GM12878 (cell line): ENCODE results near the gene AFMID. TPM values are rescaled to one million over a fixed set of nuclear protein-coding genes. Genes with fewer than 3 reads are reported as not detected.

Experiments used
- ATAC-seq: fragments of 200-7000 bp; cut with Tn5 transposase; 3 replicates; pipeline ENCODE4 v1.9.1; 2020; ENCODE audit warnings: mild to moderate bottlenecking, moderate library complexity
- BruUV-seq: library from RNA; stranded (reverse); fragments of 400-500 nt; replicated peaks from 2 replicates; lab custom pipeline; 2021; lab: Mats Ljungman, UMichigan
- CTCF ChIA-PET: fragments of 300-600 bp; sonication (Branson Sonifier 250); formaldehyde crosslinking; extraction: SDS; loops from one replicate; lab custom pipeline; 2021; ENCODE audit warnings: inconsistent platforms; lab: Yijun Ruan, JAX
- POLR2A ChIA-PET: fragments of 350-600 bp; formaldehyde crosslinking; extraction: SDS; loops from one replicate; lab custom pipeline; 2021; ENCODE audit warnings: inconsistent platforms; lab: Charles Lee
- RAD21 ChIA-PET: fragments of 300-600 bp; sonication (Branson Sonifier 250); formaldehyde crosslinking; loops from one replicate; lab custom pipeline; 2023; ENCODE audit warnings: antibody characterized with exemption; ENCODE audit not compliant: unreplicated experiment; lab: Charles Lee
- SMC1A ChIA-PET: fragments of 300-600 bp; sonication (Branson Sonifier 250); formaldehyde crosslinking; loops from one replicate; lab custom pipeline; 2023; ENCODE audit not compliant: unreplicated experiment, uncharacterized antibody; lab: Charles Lee
- DNase-seq: peaks from one replicate; pipeline ENCODE4 v3.0.0-alpha.2; 2011; ENCODE audit warnings: low read depth, low spot score
- FAIRE-seq: peaks from 3 replicates; lab custom pipeline; 2011; peaks lifted over from hg19 to GRCh38; lab: Jason Lieb, UNC
- H2AFZ ChIP-seq: 2 replicates; pipeline ENCODE4 v1.6.0; 2011; ENCODE audit warnings: low read depth, low read length, control low read depth; ENCODE audit not compliant: control insufficient read depth
- H3K27ac ChIP-seq: 2 replicates; pipeline ENCODE4 v1.5.1; 2011; ENCODE audit warnings: control low read depth; ENCODE audit not compliant: control insufficient read depth, insufficient read depth
- H3K27me3 ChIP-seq, 2 experiments: replicated peaks in 1 of 2; 2 replicates each; pipeline versions ENCODE4 v1.6.0 to v1.6.1; 2011; ENCODE audit warnings: low read length in 1 of 2; ENCODE audit not compliant: control insufficient read depth in 2 of 2, insufficient read depth in 2 of 2
- H3K36me3 ChIP-seq, 2 experiments: 2 replicates each; pipeline ENCODE4 v1.5.1; 2011; ENCODE audit warnings: low read length in 1 of 2; ENCODE audit not compliant: control insufficient read depth in 2 of 2, insufficient read depth in 2 of 2
- H3K4me1 ChIP-seq: 2 replicates; pipeline ENCODE4 v1.6.1; 2011; ENCODE audit warnings: mild to moderate bottlenecking, low read length, moderate library complexity, mixed read lengths; ENCODE audit not compliant: control insufficient read depth, insufficient read depth
- H3K4me2 ChIP-seq: 2 replicates; pipeline ENCODE4 v1.6.0; 2011; ENCODE audit warnings: control low read depth; ENCODE audit not compliant: control insufficient read depth, insufficient read depth
- H3K4me3 ChIP-seq: fragments of 200-600 bp; sonication (generic); 2 replicates; pipeline ENCODE4 v1.5.1; 2016
- H3K79me2 ChIP-seq: 2 replicates; pipeline ENCODE4 v1.6.0; 2011; ENCODE audit warnings: low read length; ENCODE audit not compliant: control insufficient read depth, insufficient read depth
- H3K9ac ChIP-seq: 2 replicates; pipeline ENCODE4 v1.8.0; 2011; ENCODE audit warnings: low read length, control low read depth, mixed read lengths; ENCODE audit not compliant: control insufficient read depth, insufficient read depth
- H3K9me3 ChIP-seq: replicated peaks from 3 replicates; pipeline ENCODE4 v1.5.1; 2011; ENCODE audit warnings: mild to moderate bottlenecking, low read length; ENCODE audit not compliant: control insufficient read depth, insufficient read depth
- H4K20me1 ChIP-seq: 2 replicates; pipeline ENCODE4 v1.6.0; 2011; ENCODE audit not compliant: control insufficient read depth, insufficient read depth
- BACH1 ChIP-seq: fragments of 450-650 bp; IDR thresholded peaks from 2 replicates; pipeline ENCODE4 v1.6.1; 2017; ENCODE audit warnings: mild to moderate bottlenecking, borderline replicate concordance
- CBX5 ChIP-seq: sonication (generic); IDR thresholded peaks from 2 replicates; pipeline ENCODE4 v1.6.1; 2016; ENCODE audit warnings: low read depth, moderate library complexity, mild to moderate bottlenecking, inconsistent platforms
- CHD2 ChIP-seq: IDR thresholded peaks from 2 replicates; pipeline ENCODE4 v1.6.1; 2011; ENCODE audit warnings: low read depth, low read length, improper control_type of control experiment, borderline replicate concordance
- KDM1A ChIP-seq: fragments of 200-600 bp; sonication (generic); IDR thresholded peaks from 2 replicates; pipeline ENCODE4 v1.6.1; 2016; ENCODE audit warnings: borderline replicate concordance
- MEF2A ChIP-seq: IDR thresholded peaks from 2 replicates; pipeline ENCODE4 v1.6.1; 2011; ENCODE audit warnings: low read depth, mild to moderate bottlenecking, low read length, moderate library complexity; ENCODE audit not compliant: insufficient read depth
- MTA2 ChIP-seq: fragments of 450-650 bp; IDR thresholded peaks from 2 replicates; pipeline ENCODE4 v1.6.1; 2016; ENCODE audit warnings: low read depth, mild to moderate bottlenecking, moderate library complexity
- POU2F2 ChIP-seq: IDR thresholded peaks from 3 replicates; pipeline ENCODE4 v1.6.1; 2011; ENCODE audit warnings: low read depth, mild to moderate bottlenecking, low read length, borderline replicate concordance
- SMAD1 ChIP-seq: fragments of 450-650 bp; IDR thresholded peaks from 2 replicates; pipeline ENCODE4 v1.6.1; 2018; ENCODE audit warnings: mild to moderate bottlenecking, low read depth; ENCODE audit not compliant: partially characterized antibody
- TAF1 ChIP-seq: IDR thresholded peaks from 2 replicates; pipeline ENCODE4 v1.6.1; 2011; ENCODE audit warnings: mild to moderate bottlenecking, low read depth, low read length, borderline replicate concordance
- TBL1XR1 ChIP-seq: IDR thresholded peaks from 2 replicates; pipeline ENCODE4 v1.6.1; 2012; ENCODE audit warnings: low read depth, low read length, improper control_type of control experiment
- WRNIP1 ChIP-seq: IDR thresholded peaks from 2 replicates; pipeline ENCODE4 v1.6.1; 2011; ENCODE audit warnings: low read depth, low read length, improper control_type of control experiment, borderline replicate concordance
- ZNF207 ChIP-seq: fragments of 450-650 bp; IDR thresholded peaks from 2 replicates; pipeline ENCODE4 v1.6.1; 2014; ENCODE audit warnings: antibody characterized with exemption, mild to moderate bottlenecking, borderline replicate concordance
- ZNF622 ChIP-seq: fragments of 450-650 bp; IDR thresholded peaks from 2 replicates; pipeline ENCODE4 v1.6.1; 2017; ENCODE audit warnings: mild to moderate bottlenecking, inconsistent platforms
- ZZZ3 ChIP-seq: IDR thresholded peaks from 2 replicates; pipeline ENCODE4 v1.6.1; 2011; ENCODE audit warnings: low read depth; ENCODE audit not compliant: control insufficient read depth, insufficient read length
- WGBS: methylation state at CpG from one replicate; pipeline ENCODE4 v1.1.6; 2016; ENCODE audit warnings: low lambda C conversion rate; ENCODE audit not compliant: insufficient replicate concordance, insufficient coverage; ENCODE audit errors: missing lambda C conversion rate; 5-methylcytosine and 5-hydroxymethylcytosine counted together
- in situ Hi-C: fragments of 300-500 bp; cut with MboI; formaldehyde crosslinking; loops from 9 replicates; pipeline ENCODE4 v1.14.3; 2018; ENCODE audit warnings: mixed read lengths
- intact Hi-C: fragments of 100-400 bp; cut with micrococcal nuclease; formaldehyde crosslinking; loops from one replicate; pipeline ENCODE4 v1.14.2; 2022; ENCODE audit not compliant: unreplicated experiment
- polyA plus RNA-seq, 11 experiments: library from polyadenylated mRNA; depleted of rRNA in 4 of 11; unstranded in 6 of 11; stranded (reverse) in 5 of 11; fragments of >200 nt; fragmentation: Nextera tagmentation in 4 of 11; fragmentation: Illumina TruSeq in 1 of 11; extraction: Ambion mirVana in 4 of 11; extraction: Trizol in 1 of 11; gene quantifications; 1 replicate in 1 of 11; 2 replicates in 10 of 11; pipeline versions ENCODE4 v1.2.1 to v1.2.3, GENCODE V29; 2011 to 2016; ENCODE audit warnings: inconsistent platforms in 2 of 11, missing spikeins in 2 of 11, low read depth in 1 of 11
- total RNA-seq, 4 experiments: library from RNA; depleted of rRNA in 3 of 4; stranded (reverse); fragments of >200 nt in 3 of 4; fragmentation: Illumina TruSeq in 1 of 4; extraction: Trizol in 1 of 4; gene quantifications; 2 replicates each; pipeline versions ENCODE4 v1.2.1 to v1.2.3, GENCODE V29; 2013 to 2021
- TF ChIP-seq, protein P1 (sequence below): fragments of 450-650 bp; IDR thresholded peaks from 2 replicates; pipeline ENCODE4 v1.6.1; 2017; ENCODE audit warnings: borderline replicate concordance
- TF ChIP-seq, protein P2 (sequence below): fragments of 450-650 bp; formaldehyde crosslinking; IDR thresholded peaks from 2 replicates; pipeline ENCODE4 v1.4.0; 2022; ENCODE audit warnings: mild to moderate bottlenecking, moderate library complexity

The AFMID gene
- total and polyA plus RNA-seq, 10 of the 15 experiments (the other 5 are each of a cell fraction or from before 2014, with no cell fraction given), result 36.1 to 98.8 (median 51.6) TPM

DNA sequence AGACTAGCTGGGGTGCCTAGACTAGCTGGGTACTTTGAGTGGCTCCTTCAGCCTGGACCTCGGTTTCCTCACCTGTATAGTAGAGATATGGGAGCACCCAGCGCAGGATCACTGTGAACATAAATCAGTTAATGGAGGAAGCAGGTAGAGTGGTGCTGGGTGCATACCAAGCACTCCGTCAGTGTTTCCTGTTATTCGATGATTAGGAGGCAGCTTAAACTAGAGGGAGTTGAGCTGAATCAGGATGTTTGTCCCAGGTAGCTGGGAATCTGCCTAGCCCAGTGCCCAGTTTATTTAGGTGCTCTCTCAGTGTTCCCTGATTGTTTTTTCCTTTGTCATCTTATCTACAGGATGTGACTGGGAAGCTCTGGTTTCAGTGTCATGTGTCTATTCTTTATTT, 35.9 kb downstream of the AFMID start (continued):
- TF ChIP-seq MEF2A (no peak), SMAD1 (no peak), TBL1XR1 (no peak), KDM1A (no peak), ZNF207 (no peak)
- TF ChIP-seq, all 136 proteins: peak for 0

DNA sequence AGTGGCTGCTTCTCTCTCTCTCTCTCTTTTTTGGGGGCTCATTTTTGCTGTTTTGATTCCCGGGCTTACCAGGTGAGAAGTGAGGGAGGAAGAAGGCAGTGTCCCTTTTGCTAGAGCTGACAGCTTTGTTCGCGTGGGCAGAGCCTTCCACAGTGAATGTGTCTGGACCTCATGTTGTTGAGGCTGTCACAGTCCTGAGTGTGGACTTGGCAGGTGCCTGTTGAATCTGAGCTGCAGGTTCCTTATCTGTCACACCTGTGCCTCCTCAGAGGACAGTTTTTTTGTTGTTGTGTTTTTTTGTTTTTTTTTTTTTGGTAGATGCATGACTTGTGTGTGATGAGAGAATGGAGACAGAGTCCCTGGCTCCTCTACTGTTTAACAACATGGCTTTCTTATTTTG, 36.6 kb downstream of the AFMID start:
- ChIA-PET SMC1A (interaction anchor here (0.8 kb wide), 1 partner anchor 139 kb away, joined by 5 read pairs; no protein-coding TSS in a partner anchor), POLR2A (no interaction called here), RAD21 (no interaction called here), CTCF (interaction anchor here (1.0 to 1.2 kb wide), 2 partner anchors 110 to 160 kb away, joined by 3 to 5 read pairs; no protein-coding TSS in a partner anchor)
- intact Hi-C loops, result no loop called here
- Histone ChIP-seq H3K27me3 (no peaks in the 10 kb centered on the region; a peak in 1 of 4 replicates), H3K9ac (no peak overlapping the region), H3K9me3 (no peaks in the 10 kb centered on the region), H3K4me3 (no peak overlapping the region), H3K79me2 (no peaks in the 10 kb centered on the region), H3K4me2 (no peak overlapping the region), H3K36me3 (peaks cover 7 to 18% of the 10 kb centered on the region in 2 experiments; a peak in 3 of 4 replicates), H4K20me1 (no peaks in the 10 kb centered on the region), H2AFZ (no peak overlapping the region), H3K27ac (no peak overlapping the region), H3K4me1 (no peaks in the 10 kb centered on the region)
- WGBS, result 100% methylated on average over 3 of the region's 3 CpGs
- in situ Hi-C loops, result no loop called here
- no peak for FAIRE-seq
- no peak for ATAC-seq
- BruUV-seq, result TSS peak; percentile 93
- DNase-seq, result no peak
- TF ChIP-seq BACH1 (no peak), ZNF622 (no peak), ZZZ3 (no peak), TAF1 (no peak), POU2F2 (no peak), CHD2 (no peak), CBX5 (no peak), WRNIP1 (no peak), MTA2 (no peak)
- TF ChIP-seq, protein P1, sequence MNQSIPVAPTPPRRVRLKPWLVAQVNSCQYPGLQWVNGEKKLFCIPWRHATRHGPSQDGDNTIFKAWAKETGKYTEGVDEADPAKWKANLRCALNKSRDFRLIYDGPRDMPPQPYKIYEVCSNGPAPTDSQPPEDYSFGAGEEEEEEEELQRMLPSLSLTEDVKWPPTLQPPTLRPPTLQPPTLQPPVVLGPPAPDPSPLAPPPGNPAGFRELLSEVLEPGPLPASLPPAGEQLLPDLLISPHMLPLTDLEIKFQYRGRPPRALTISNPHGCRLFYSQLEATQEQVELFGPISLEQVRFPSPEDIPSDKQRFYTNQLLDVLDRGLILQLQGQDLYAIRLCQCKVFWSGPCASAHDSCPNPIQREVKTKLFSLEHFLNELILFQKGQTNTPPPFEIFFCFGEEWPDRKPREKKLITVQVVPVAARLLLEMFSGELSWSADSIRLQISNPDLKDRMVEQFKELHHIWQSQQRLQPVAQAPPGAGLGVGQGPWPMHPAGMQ, result no peak
- TF ChIP-seq, protein P2, sequence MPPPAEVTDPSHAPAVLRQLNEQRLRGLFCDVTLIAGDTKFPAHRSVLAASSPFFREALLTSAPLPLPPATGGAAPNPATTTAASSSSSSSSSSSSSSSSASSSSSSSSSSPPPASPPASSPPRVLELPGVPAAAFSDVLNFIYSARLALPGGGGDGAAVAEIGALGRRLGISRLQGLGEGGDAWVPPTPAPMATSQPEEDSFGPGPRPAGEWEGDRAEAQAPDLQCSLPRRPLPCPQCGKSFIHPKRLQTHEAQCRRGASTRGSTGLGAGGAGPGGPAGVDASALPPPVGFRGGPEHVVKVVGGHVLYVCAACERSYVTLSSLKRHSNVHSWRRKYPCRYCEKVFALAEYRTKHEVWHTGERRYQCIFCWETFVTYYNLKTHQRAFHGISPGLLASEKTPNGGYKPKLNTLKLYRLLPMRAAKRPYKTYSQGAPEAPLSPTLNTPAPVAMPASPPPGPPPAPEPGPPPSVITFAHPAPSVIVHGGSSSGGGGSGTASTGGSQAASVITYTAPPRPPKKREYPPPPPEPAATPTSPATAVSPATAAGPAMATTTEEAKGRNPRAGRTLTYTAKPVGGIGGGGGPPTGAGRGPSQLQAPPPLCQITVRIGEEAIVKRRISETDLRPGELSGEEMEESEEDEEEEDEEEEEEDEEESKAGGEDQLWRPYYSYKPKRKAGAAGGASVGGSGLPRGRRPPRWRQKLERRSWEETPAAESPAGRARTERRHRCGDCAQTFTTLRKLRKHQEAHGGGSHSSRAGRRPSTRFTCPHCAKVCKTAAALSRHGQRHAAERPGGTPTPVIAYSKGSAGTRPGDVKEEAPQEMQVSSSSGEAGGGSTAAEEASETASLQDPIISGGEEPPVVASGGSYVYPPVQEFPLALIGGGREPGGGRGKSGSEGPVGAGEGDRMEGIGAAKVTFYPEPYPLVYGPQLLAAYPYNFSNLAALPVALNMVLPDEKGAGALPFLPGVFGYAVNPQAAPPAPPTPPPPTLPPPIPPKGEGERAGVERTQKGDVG (CRISPR knock-in tag), result no peak
